A549 (cell line): ENCODE measurements around the gene SNRK.

Source experiments
- CTCF ChIP-seq: fragments of >200 bp; sonication (Bioruptor Twin); formaldehyde crosslinking; IDR thresholded peaks from 3 replicates; pipeline ENCODE4 v1.5.1; 2016
- EP300 ChIP-seq, 2 experiments: fragments of >200 bp; sonication (Bioruptor Twin); formaldehyde crosslinking; IDR thresholded peaks; 2 replicates in 1 of 2; 3 replicates in 1 of 2; pipeline ENCODE4 v1.6.1; 2016 to 2017
- KDM1A ChIP-seq: fragments of 200-600 bp; sonication (generic); IDR thresholded peaks from 2 replicates; pipeline ENCODE4 v1.6.1; 2016; ENCODE audit warnings: low read depth, mild to moderate bottlenecking
- RAD21 ChIP-seq, 2 experiments: fragments of >200 bp in 1 of 2; sonication (Bioruptor Twin) in 1 of 2; formaldehyde crosslinking in 1 of 2; IDR thresholded peaks in 1 of 2; conservative IDR thresholded peaks in 1 of 2; 2 replicates in 1 of 2; 3 replicates in 1 of 2; pipeline ENCODE4 v1.6.1; 2012 to 2018; ENCODE audit warnings: inconsistent platforms in 1 of 2
- REST ChIP-seq: fragments of 200-600 bp; sonication (generic); IDR thresholded peaks from 2 replicates; pipeline ENCODE4 v1.6.1; 2016; ENCODE audit warnings: antibody characterized with exemption, mild to moderate bottlenecking, moderate library complexity
- RFX5 ChIP-seq: fragments of 450-650 bp; IDR thresholded peaks from 2 replicates; pipeline ENCODE4 v1.7.1; 2014; ENCODE audit warnings: antibody characterized with exemption, mild to moderate bottlenecking, moderate library complexity
- TP53 ChIP-seq: fragments of 250-450 bp; sonication (Bioruptor Pico); IDR thresholded peaks from 2 replicates; pipeline ENCODE4 v1.5.0; 2021; ENCODE audit warnings: mild to moderate bottlenecking, moderate library complexity

- TF ChIP-seq REST (no peak), KDM1A (no peak), RAD21 (conservative IDR thresholded peaks at IDR 0.05 in 1 of 2, IDR thresholded peaks at IDR 0.05 in 1 of 2) (no peak), RFX5 (no peak), TP53 (CRISPR knock-in tag) (no peak), CTCF (no peak), EP300 (IDR thresholded peaks at IDR 0.05) (no peak)
Observed at GRCh38 chr3:43279532-43279931, 6.8 kb upstream of the SNRK start.
